Fibroblast of lung (primary cell): ENCODE results near the gene MYO7A. TPM values are rescaled to one million over a fixed set of nuclear protein-coding genes. Genes with fewer than 3 reads are reported as not detected.

Experiments
- DNase-seq, 2 donors: peaks; one replicate each; pipeline versions ENCODE4 v3.0.0 to v3.0.0-alpha.2; 2010; ENCODE audit warnings: low read depth in 2 of 2
- H2AFZ ChIP-seq: 2 replicates; pipeline ENCODE4 v1.5.1; 2012; ENCODE audit warnings: low read length, control low read depth, inconsistent platforms
- H3K27ac ChIP-seq: 2 replicates; pipeline ENCODE4 v1.5.1; 2011; ENCODE audit warnings: low read length, control low read depth; ENCODE audit not compliant: insufficient read depth
- H3K27me3 ChIP-seq: 2 replicates; pipeline ENCODE4 v1.5.1; 2011; ENCODE audit warnings: mild to moderate bottlenecking, low read length; ENCODE audit not compliant: control insufficient read depth, insufficient read depth
- H3K36me3 ChIP-seq: 2 replicates; pipeline ENCODE4 v1.5.1; 2011; ENCODE audit warnings: low read length; ENCODE audit not compliant: control insufficient read depth, insufficient read depth
- H3K4me1 ChIP-seq: 2 replicates; pipeline ENCODE4 v1.5.1; 2011; ENCODE audit warnings: low read length; ENCODE audit not compliant: control insufficient read depth, insufficient read depth; ENCODE audit errors: extremely low read depth
- H3K4me2 ChIP-seq: 2 replicates; pipeline ENCODE4 v1.5.1; 2011; ENCODE audit warnings: low read length, control low read depth; ENCODE audit not compliant: insufficient read depth; ENCODE audit errors: extremely low read depth
- H3K4me3 ChIP-seq, 4 experiments: fragments of 200-600 bp in 1 of 4; sonication (generic) in 1 of 4; replicated peaks in 1 of 4; 2 replicates each; pipeline ENCODE4 v1.5.1; 2011 to 2016; ENCODE audit warnings: low read length in 4 of 4, low read depth in 3 of 4, mild to moderate bottlenecking in 3 of 4, control low read depth in 2 of 4, inconsistent platforms in 1 of 4, mixed read lengths in 1 of 4; ENCODE audit not compliant: insufficient read depth in 1 of 4; ENCODE audit errors: control extremely low read depth in 1 of 4
- H3K79me2 ChIP-seq: 2 replicates; pipeline ENCODE4 v1.5.1; 2012; ENCODE audit warnings: mild to moderate bottlenecking, low read length, inconsistent platforms; ENCODE audit not compliant: control insufficient read depth, insufficient read depth
- H3K9ac ChIP-seq: 2 replicates; pipeline ENCODE4 v1.5.1; 2011; ENCODE audit warnings: mild to moderate bottlenecking, low read length, control low read depth; ENCODE audit not compliant: insufficient read depth
- H3K9me3 ChIP-seq: 2 replicates; pipeline ENCODE4 v1.5.1; 2012; ENCODE audit warnings: low read depth, low read length; ENCODE audit not compliant: control insufficient read depth, insufficient read depth
- H4K20me1 ChIP-seq: 2 replicates; pipeline ENCODE4 v1.5.1; 2011; ENCODE audit warnings: low read length; ENCODE audit not compliant: control insufficient read depth, insufficient read depth; ENCODE audit errors: extremely low read depth
- CTCF ChIP-seq, 2 donors: IDR thresholded peaks in 1 of 2; conservative IDR thresholded peaks in 1 of 2; 1 replicate in 1 of 2; 2 replicates in 1 of 2; pipeline ENCODE4 v1.5.1; 2011 to 2012; ENCODE audit warnings: low read length in 2 of 2, control low read depth in 1 of 2, inconsistent platforms in 1 of 2, low read depth in 1 of 2, mild to moderate bottlenecking in 1 of 2
- EZH2 ChIP-seq: IDR thresholded peaks from 2 replicates; pipeline ENCODE4 v1.5.1; 2012; ENCODE audit warnings: low read length, control low read depth, mild to moderate bottlenecking; ENCODE audit errors: missing control alignments
- polyA plus RNA-seq, 2 donors: library from polyadenylated mRNA; depleted of rRNA in 1 of 2; stranded (reverse) in 1 of 2; unstranded in 1 of 2; fragments of >200 nt; gene quantifications; 2 replicates each; pipeline ENCODE4 v1.2.1, GENCODE V29; 2011 to 2012; ENCODE audit warnings: missing spikeins in 1 of 2
- total RNA-seq: library from RNA; depleted of rRNA; stranded (reverse); fragments of >200 nt; gene quantifications from 2 replicates; pipeline ENCODE4 v1.2.1, GENCODE V29; 2014

The MYO7A gene
- total and polyA plus RNA-seq, 2 donors (not counting 1 experiment from before 2014, with no cell fraction given) = 0.01 to 0.33 TPM

GRCh38 chr11:77129069-77129841 is 1.2 kb downstream of the MYO7A start:
- Histone ChIP-seq H3K9ac (no peak overlapping the region), H3K79me2 (no peaks in the 10 kb centered on the region), H3K9me3 (no peaks in the 10 kb centered on the region), H2AFZ (no peak overlapping the region), H4K20me1 (no peaks in the 10 kb centered on the region), H3K27me3 (no peaks in the 10 kb centered on the region), H3K27ac (no peak overlapping the region), H3K36me3 (no peaks in the 10 kb centered on the region), H3K4me3 (no peak overlapping the region), H3K4me1 (peaks cover 5% of the 10 kb centered on the region), H3K4me2 (no peak overlapping the region)
- TF ChIP-seq CTCF (conservative IDR thresholded peaks at IDR 0.05 in 1 of 2, IDR thresholded peaks at IDR 0.05 in 1 of 2; ENCODE audit: low read depth in 1 of 2, low read length in 2 of 2) (no peak), EZH2 (no peak)
- no peak for DNase-seq

GRCh38 chr11:77129842-77130756 is 2.1 kb downstream of the MYO7A start:
- no peaks in the 10 kb centered on the region for H3K9me3 ChIP-seq
- no peak overlapping the region for H3K4me2 ChIP-seq
- no peaks in the 10 kb centered on the region for H3K79me2 ChIP-seq
- H3K27me3 ChIP-seq = no peaks in the 10 kb centered on the region
- H3K4me1 ChIP-seq = peaks cover 5% of the 10 kb centered on the region
- no peaks in the 10 kb centered on the region for H4K20me1 ChIP-seq
- no peak overlapping the region for H2AFZ ChIP-seq
- no peak for TF ChIP-seq EZH2
- no peak for TF ChIP-seq CTCF (conservative IDR thresholded peaks at IDR 0.05 in 1 of 2, IDR thresholded peaks at IDR 0.05 in 1 of 2; ENCODE audit: low read depth in 1 of 2, low read length in 2 of 2)
- H3K27ac ChIP-seq = no peak overlapping the region
- no peak overlapping the region for H3K4me3 ChIP-seq
- no peak for DNase-seq
- H3K36me3 ChIP-seq = no peaks in the 10 kb centered on the region
- H3K9ac ChIP-seq = no peak overlapping the region
